SH-SY5Y (cell line): Measurements from ENCODE around the gene SLC26A11.

Experiments used
- GATA2 ChIP-seq: IDR thresholded peaks from 2 replicates; pipeline ENCODE4 v1.6.1; 2011; ENCODE audit warnings: mild to moderate bottlenecking, low read depth, low read length
- GATA3 ChIP-seq: IDR thresholded peaks from 2 replicates; pipeline ENCODE4 v1.6.1; 2011; ENCODE audit warnings: low read depth, mild to moderate bottlenecking, low read length, moderate library complexity

DNA sequence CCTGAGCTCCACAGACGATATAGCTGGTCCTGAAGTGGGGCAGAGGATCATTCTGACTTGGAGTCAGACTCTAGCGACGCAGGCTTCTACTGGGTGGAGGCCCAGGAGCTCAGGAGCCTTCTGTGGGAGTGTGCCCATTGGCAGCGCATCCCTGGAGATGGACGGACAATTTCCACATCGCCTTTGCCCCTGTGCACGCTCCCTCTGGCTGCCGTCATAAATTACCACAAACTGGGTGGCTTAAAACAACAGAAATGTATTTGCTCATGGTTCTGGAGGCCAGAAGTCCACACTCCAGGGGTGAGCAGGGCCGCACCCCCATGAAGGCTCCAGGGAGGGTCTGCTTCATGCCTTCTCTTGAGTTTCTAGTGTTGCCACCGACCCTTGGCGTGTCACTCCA lies 43.5 kb upstream of the SLC26A11 start:
- TF ChIP-seq GATA2 (no peak), GATA3 (no peak)
